NOMO-1 treated with dmso at 0.1 percent for 144 hours (cell line): ENCODE data around the gene MIDN.

ENCODE experiments used
- DNase-seq: peaks from one replicate; lab custom pipeline; 2025; ENCODE audit not compliant: unreplicated experiment; lab: John Stamatoyannopoulos, UW

Gene MIDN

DNA sequence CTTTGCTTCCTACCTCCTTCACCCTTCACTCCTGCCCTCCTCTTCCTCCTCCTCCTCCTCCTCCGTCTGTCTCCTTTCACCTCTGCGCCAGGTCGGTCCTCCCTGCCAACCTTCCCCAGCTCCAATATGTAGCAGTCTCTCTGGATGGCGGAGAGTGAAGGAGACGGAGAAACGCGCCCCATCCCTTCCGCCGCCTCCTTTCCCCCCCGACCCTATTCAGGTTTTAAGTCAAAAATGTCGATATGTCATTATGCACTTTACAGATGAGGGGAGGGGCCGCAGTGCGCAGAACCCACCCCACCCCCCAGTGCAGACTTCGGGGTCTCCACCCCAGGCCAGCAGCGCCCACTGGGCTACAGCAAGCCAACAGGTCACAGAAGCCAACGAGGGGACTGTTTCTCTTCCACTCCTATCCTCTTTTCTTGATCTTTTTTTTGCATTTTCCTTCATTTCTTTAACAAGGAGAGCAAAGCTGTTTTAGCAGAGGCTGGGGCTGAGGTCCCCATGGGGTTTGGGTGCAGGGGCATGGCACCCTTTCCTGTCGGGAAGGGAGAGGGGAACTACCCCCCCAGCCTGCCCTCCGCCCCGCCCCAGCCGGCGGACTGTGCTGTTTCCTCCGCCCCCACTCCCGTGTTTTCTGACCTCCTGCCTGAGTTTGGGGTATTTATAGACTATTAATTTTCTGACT lies 9.2 kb downstream of the MIDN start:
- DNase-seq = no peak

DNA sequence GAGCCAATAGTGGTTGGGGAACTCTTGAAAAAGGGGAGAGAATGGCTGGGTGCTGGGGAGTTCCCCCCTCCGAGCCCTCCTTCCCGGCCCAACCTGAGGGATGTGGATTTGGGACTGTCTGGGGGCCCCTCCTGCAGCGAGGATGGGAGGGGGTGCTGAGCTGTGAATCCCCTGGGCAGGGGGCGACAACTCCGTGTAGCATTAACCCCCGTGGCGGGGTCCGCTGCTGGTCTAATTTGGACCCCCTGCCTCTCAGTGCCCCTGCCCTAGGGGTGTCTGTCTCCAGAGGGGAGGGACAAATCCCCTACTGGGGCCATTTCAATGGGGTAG lies 9.7 kb downstream of the MIDN start:
- DNase-seq = no peak

DNA sequence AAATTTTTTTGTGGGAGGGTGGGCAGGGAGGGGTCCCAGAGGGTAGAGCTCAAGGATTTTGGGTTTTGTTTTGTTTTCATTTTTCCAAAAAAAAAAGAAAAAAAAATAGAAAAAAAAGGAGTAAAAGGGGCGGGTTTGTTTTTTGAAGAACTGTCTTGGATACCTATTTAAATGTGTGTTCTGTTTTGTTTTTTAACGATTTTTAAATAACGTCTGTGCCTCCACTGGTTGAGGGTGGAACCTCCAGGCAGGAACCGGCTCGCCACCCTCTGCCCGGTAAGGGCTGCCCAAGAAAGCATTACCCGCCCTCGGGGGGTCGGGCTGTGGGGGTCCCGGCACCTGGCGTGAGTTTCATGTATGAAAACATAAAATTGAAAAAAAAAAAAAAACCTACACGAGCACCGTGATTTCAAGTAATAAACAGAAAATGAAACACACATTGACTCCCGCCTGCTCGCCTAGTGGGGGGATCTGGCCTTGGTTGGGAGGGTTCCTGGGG lies 10.4 kb downstream of the MIDN start:
- no peak for DNase-seq

DNA sequence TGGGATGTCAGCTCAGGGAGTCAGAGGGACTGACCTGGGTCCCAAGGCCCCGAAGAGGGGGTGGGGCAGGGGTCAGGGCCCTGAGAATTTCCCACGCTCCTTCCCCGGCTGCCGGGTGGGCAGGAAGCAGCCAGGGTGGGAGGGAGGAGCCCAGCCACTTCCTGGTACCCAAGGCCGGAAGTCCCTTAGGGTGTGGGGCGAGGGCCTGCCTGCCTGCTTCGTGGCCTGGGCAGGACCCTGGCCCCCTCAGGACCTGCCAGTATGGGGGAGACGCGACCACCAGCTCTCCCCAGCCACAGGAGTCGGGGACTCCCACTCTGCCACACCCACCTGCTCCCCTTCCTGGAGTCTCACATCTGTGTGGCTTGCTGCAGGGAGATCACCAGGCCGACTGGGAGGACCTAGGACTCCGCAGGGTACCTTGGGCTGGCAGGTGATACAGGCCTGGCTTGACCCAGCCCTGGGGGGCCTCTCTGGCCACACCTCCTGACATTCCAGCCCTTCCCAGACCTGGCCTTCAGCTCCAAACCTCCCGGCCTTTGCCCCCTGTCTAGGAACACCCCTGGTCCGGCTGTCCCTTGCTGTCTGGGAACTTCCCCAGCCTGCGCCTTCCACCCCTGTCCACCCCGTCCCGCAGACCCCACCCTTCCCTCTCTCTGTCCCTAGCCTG lies 11.0 kb downstream of the MIDN start:
- peak; percentile 48 for DNase-seq

DNA sequence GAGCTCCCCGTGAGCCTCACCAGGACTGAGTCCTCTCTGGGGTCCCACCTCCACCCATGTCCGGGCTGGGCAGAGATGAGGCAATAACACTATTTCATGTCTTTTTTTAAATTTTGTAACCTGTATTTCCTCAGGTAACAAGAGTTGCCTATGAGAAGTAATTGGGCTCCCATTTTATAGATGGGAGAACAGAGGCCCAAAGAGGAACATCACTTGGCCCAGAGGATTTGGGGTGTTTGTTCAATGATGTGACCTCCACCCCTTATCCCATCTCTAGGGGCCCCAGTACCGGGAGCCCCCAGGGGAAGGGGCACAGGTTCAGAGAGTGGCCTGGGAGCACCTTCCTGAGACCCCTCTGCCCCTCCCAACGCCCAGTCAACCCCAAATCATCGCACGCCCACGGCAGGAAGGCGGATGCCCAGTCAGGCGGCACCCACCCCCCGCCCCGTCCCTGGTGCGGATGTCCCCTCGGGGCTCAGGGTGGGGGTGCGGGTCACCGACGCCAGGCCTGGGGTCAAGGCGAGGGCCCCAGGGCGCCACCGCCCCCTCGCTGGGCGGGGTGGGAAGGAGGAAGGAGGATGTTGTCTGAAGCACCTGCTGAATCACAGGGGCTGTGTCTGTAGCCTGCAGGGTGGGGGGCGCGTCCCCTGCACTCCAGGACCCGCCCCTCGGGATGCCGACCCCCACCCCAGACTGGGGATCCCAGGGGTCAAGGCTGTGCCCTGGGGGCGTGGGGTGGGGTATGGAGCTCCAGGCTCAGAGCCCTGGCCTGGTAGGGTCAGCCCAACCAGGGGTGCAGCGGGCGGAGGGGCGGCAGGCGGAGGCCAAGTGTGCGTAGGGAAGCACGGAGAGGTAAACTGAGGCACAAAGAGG lies 11.7 kb downstream of the MIDN start:
- no peak for DNase-seq

DNA sequence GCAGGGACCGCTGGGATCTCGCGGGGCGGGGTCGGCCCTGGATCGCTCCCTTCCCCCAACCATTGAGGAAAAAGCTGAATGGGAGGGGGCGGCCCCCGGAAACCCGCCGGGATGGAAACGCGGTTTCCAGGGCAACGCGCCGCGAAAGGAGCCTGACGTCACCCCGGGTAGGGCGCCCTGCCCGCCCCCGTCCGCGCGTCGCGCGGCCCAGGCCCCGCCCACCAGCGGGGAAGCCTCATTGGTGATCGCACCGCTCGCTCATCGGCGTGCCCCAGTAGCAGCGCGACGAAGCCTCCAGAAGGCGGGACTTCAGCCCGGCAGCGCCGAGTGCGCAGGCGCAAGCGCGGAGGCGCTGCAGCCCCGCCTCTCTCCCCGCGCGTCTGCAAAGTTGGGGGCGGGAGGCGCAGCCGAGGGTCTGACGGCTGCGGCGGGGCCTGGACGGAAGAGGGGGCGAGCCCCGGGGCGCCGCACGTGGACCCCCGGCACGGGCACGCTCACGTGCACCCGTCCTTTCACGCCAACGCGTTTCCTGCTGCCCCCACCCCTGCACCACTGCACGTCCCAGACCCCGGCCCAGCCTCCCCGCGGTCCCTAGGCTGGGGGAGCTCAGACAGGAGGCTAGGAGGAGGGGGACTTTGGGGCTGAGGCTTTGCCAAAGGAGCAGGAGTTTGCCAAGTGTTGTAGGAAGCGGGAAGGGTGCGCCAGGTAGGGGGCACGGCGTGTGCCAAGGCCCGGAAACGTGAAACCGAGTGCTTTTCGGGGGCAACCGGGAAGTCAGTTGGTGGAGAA lies 12.6 kb downstream of the MIDN start:
- DNase-seq = peak; percentile 90

DNA sequence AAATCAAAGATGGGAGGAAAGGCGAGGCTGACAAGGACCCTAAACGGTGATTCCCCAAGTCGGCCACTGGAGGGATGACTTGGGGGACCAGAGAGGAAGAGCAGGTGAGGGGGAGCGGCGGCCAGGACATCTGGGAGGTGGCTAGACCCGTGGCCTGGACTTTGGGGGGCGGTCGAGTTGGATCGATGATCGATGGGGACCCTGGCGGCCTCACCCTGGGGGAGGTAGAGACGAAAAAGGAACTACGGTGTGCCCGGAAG lies 13.1 kb downstream of the MIDN start:
- no peak for DNase-seq

DNA sequence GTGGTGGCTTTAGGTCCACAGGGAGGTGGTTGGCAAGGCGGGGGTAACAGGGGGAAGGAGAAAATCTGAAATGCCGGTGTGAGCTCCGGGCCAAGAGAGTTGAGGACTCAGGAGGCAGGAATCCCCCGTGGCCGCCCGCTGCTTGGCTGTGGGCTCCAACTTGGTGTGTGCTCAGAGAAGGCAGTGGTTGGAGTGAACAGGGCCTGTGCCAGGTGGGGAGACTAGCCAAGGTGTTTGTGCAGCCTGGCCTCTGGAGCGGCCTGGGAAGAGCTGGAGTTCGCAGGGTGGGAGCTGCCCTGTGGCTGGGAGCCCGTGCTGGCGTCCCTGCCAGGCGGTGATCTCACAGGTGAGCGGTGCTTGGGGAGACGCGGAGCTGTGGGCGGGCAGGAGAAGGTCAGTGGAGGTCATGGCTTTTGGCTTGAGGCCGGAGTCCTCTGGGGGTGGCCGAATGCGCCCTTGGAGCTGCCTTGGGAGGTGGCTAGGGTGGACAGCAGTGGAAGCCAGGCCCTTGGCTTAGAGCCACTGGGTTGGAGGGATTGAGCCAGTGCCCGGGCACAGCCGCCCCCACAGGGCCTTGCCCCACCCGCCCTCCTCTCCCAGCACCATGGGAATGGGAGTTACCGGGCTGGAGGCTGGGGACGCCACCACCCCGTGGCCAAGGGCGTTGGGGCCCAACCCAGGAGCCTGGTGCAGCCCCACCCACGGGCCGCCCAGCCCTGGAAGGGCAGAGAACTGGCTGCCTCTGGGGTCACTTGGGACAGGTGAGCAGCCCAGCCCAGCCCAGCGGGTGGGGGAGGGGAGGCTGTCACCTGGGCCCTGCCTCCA lies 13.6 kb downstream of the MIDN start:
- no peak for DNase-seq

DNA sequence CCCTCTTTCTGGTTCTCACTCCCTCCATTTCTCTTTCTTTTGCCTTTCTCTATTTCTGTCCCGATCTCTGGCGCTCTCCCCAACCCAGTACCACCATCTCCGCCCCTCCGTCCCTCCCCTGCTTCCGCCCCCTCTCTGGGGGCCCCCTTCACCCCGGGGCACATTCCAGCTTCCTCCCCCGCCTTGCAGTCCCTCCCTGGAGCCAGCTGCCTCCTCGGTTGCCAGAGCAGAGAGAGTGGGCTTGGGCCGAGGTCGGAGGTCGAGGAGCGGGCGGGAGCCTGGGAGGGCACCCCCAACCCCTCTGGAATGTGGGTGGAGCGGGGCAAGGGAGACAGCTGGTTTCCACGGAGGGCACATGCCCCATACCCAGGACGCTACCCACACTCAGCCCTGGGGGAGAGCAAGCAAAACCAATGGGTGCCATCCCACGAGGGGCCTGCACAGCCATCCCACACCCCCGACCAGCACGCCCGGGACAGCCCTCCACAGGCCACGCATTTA lies 14.3 kb downstream of the MIDN start:
- DNase-seq = no peak

DNA sequence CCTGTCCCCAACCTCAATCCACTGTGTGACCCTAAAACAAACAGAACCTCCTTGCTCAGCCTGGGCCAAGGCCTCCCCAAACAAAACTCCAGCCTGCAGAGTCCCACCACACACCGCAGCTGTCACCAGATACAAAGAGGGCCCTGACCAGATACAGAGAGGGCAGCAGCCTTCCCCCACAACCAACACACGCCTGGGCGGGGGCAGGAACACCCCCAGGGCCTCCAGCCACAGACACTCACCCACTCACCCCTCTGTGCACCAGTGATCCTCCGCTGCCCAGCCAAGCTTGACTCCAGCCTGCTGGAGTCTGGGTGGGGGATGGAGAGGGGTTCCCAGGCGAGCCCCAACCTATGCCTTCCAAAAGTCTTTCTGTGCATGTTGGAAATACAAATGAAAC lies 14.8 kb downstream of the MIDN start:
- no peak for DNase-seq

DNA sequence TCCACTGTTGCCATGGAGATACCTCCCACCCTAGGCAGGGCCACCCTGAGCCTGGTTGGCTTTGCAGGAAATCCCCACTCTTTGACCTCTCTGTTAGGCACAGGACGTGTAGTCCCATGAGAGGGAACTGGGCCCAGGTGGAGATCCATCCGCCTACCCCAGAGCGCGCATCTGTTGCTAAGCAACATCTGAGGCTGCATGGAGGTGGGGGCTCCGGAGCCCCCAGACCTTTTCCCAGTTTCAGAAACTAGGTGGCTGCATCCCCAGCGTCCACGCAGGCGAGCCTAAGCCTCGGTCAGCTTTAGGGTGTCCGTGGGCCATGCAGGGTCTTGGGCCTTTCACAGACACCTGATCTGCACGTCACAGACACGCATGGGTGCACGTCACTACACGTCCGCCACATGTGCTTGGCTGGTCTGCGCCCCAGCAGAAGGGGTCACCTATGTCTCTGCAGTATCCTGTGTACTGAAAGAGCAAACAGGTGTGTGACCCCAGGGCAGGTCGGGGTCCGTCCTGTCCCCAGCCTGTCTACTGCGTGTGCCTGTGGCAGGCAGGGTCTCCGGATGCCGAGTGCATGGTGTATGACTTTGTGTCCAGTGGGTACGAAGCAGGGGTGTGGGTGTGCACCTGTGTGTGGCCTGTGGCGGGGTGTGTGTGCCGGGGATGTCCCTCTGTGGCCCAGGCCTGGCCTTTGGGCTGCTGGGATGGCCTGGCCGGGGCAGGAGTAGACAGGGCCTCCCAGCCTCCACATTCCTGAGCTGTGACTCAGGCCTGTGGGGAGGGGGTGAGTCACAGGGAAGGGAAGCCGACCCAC lies 16.6 kb downstream of the MIDN start:
- DNase-seq = no peak

DNA sequence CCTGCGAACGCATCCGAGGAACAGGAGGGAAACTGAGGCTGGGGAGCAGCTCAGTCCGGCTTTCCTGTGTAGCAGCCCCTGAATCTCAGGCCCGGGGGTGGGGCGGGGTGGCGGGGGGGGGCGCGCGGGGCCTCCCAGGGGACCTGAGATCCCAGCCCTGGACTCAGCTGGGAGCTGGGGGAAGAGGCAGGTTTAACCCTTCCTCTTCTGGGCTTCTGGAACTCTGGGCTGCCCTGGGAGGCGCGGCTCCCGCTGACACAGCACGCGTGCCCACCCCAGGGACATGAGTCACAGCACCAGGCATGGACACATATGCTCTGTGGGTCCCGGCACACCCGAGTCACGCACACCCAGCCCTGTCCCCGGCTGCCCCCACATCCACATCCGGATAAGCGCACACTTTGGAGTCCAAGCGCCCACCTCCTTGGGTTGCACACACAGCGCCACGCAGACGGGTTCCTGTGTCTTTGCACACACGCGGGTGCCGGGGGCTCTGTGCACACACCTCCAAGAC lies 17.3 kb downstream of the MIDN start:
- DNase-seq = no peak

DNA sequence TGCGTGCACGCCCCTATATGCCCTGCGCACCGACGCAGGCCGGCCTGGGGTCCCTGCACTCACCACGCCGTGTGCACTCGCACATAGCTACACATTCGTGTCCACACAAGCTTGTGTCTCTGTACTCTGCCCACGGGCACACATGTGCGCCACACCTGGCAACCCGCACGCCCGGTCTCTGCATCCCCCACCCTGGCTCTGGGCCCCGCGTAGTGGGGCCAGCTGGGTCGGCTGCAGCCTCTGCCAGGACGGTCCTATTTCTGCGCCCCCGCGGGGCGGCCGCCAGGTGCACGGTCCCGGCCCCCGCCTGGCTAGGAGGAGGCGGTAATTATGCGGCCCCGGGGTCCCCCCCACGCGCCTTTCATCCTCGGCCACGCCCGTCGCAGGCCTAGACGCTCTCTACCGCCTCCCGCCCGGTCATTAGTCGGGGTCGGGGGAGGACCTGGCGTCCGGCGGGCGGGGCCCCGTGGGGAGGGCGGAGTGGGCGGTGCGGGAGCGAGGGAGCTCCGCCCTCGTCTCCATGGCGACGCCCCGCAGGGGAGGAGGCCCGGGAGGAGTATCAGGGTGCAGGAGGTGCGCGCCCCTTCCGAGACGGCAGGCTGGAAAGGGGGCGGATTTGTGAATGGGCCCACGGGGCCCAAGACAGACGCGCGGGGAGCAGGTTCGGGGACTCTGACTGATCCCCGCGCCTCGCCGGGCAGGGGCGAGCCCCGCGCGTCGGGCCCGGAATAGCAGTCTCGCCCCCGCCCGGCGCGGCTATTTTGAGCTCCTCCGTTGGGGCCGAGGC lies 17.9 kb downstream of the MIDN start:
- DNase-seq = peak; percentile 85

DNA sequence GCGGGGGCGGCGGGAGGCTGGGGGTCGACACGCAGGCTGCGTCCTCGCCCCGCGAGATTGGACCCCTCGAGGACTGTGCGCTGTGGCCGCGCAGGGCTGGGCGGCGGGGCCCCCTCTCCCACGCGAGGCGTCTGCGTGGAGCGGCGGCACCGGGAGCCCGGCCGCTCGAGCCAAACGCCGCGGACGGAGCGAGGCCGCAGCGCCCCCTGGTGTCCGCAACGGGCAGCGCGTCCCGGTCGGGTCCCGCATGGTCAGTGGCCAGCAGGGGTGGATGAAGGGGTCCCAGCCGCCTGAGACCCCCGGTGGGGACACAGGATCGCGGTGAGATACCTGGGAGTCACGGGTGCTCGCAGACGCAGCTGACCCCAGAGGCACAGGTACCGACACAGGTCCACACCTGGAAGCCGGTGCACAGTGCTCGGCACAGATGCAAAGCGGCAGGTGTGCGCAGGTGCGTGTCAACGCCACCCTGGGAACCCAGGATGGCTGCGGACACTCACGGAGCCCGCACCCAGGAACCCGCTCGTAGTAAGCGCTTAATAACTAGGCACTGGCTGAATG lies 18.6 kb downstream of the MIDN start:
- DNase-seq = peak; percentile 51

DNA sequence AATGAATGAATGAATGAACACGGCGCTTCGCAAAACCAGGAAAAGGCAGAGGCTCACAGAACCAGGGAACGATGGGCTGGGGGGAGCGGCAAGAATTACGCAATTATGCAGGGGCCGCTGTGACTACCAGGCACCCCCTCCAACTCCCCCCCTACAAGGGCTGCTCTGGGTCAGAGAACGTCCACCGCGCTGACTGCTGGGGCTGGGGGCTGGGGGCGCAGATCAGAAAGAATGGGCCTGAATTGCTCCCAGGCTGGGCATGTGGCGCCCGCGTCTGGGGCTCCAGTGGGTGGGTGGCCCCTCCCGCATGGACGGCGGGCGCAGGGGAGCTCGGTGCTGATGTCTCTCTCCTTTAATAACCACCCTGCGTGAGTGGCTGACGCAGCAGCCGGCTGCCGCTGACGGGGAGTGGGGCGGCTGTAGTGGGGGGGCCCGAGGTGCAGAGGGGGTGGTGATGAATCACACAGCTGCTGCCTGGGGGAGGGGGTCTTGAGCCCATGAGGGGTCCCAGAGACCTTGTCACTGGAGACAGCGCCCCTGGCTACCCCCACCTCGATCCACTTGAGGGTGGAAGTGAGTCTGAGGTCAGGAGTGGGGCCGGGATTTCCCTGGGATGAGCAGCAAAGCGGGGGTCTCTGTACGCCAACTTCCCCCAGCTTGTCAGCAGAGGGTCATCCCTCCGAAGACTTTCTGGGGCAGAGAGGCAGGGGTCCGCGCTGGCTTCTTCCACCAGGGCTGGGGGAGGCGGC lies 19.3 kb downstream of the MIDN start:
- DNase-seq = no peak

DNA sequence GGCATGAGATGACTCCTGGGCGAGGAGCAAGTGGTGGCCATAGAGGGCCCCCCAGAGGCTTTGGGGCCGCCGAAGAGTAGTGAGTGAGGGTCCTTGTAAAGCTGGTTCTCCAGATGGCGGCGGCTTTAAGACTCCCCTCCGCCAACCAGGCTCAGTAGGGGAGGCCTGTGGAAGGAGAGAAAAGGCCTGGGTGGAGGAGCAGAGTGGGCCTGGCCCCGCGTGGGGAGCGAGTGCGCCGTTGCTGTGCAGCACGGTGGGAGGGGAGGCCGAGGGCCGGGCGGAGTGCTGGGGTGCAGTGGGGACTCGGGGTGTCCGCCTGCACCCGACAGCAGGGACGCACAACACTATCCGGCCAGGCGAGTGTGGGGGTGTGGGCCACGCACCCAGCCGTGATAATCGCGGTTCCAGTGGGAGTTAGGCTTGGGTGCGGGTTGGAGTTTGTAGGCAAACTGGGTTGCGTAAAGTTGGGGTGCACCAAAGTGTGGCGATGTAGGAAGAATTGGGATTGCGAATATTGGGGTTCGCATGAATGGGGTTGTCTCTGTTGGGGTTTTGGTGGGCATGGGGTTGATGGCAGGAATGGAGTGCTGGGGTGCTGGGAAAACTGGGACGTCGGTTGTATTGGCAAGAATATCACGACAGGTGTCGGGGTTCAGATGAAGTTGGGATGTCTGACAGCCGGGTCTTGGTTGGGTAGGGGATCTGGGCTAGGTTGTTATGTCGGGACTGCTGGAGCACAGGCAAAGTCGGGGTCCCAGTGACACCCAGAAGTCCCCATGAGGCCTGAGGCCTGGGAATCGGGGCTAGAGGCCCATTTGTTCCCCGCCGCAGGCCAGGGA lies 20.1 kb downstream of the MIDN start:
- no peak for DNase-seq

DNA sequence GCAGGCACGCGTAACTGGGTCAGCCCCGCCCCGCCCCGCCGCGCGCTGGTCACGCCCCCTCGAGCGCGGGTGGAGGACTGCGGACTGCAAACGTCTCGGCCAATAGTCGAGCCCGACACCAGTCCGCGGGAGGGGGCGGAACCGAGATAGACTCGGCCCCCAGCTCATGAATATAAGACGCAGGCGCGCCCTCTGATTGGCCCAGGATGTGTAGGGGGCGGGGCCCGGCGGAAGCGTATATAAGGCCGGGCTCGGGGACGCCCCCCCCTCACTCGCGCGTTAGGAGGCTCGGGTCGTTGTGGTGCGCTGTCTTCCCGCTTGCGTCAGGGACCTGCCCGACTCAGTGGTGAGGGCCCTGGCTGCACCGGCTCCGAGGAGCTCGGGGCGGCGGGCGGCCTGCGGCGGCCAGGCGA lies 20.7 kb downstream of the MIDN start, which contains the start of gene CIRBP:
Gene CIRBP, plus strand, starts transcription at position 268 of the 413 bp plus-strand sequence. CDS start 1,602 bp downstream, outside the sequence.
- DNase-seq = peak; percentile 92
